CD14-positive monocyte (primary cell): ENCODE measurements around the gene MYO5C. TPM values are rescaled to one million over a fixed set of nuclear protein-coding genes. Genes with fewer than 3 reads are reported as not detected.

ENCODE experiments used
- DNase-seq, 3 donors: peaks; one replicate each; pipeline ENCODE4 v3.0.0-alpha.2; 2011 to 2022
- H2AFZ ChIP-seq: 2 replicates; pipeline ENCODE4 v1.6.0; 2012; ENCODE audit warnings: mild to moderate bottlenecking, low read depth, low read length, inconsistent platforms; ENCODE audit not compliant: insufficient read depth, poor library complexity, severe bottlenecking
- H3K27ac ChIP-seq, 2 donors: 1 replicate in 1 of 2; 2 replicates in 1 of 2; pipeline ENCODE4 v1.5.1; 2012 to 2013; ENCODE audit warnings: low read length in 2 of 2, control low read depth in 1 of 2, inconsistent platforms in 1 of 2, low read depth in 1 of 2, mild to moderate bottlenecking in 1 of 2
- H3K27me3 ChIP-seq, 2 donors: one replicate each; pipeline versions ENCODE4 v1.6.0 to v1.6.1; 2011 to 2013; ENCODE audit warnings: low read length in 2 of 2; ENCODE audit not compliant: control insufficient read depth in 2 of 2, insufficient read depth in 2 of 2
- H3K36me3 ChIP-seq, 2 donors: replicated peaks in 1 of 2; 1 replicate in 1 of 2; 2 replicates in 1 of 2; pipeline versions ENCODE4 v1.5.1 to v1.6.1; 2012 to 2013; ENCODE audit warnings: low read length in 2 of 2, control low read depth in 1 of 2, inconsistent platforms in 1 of 2, mild to moderate bottlenecking in 1 of 2; ENCODE audit not compliant: insufficient read depth in 2 of 2, control insufficient read depth in 1 of 2
- H3K4me1 ChIP-seq, 2 donors: 1 replicate in 1 of 2; 2 replicates in 1 of 2; pipeline versions ENCODE4 v1.5.1 to v1.6.1; 2012 to 2013; ENCODE audit warnings: low read length in 2 of 2, control low read depth in 1 of 2, inconsistent platforms in 1 of 2, mild to moderate bottlenecking in 1 of 2, moderate library complexity in 1 of 2; ENCODE audit not compliant: insufficient read depth in 2 of 2, control insufficient read depth in 1 of 2
- H3K4me2 ChIP-seq: replicated peaks from 2 replicates; pipeline ENCODE3; 2012; ENCODE audit warnings: low read length, moderate library complexity, mild to moderate bottlenecking; ENCODE audit not compliant: poor library complexity, severe bottlenecking; ENCODE audit errors: extremely low read depth
- H3K4me3 ChIP-seq, 3 experiments: fragments of 200-600 bp in 1 of 3; sonication (generic) in 1 of 3; replicated peaks in 1 of 3; 1 replicate in 2 of 3; 2 replicates in 1 of 3; pipeline ENCODE4 v1.5.1; 2011 to 2013; ENCODE audit warnings: low read length in 3 of 3, mild to moderate bottlenecking in 3 of 3, control low read depth in 2 of 3, low read depth in 2 of 3, inconsistent platforms in 1 of 3, moderate library complexity in 1 of 3
- H3K79me2 ChIP-seq: 2 replicates; pipeline ENCODE4 v1.6.0; 2012; ENCODE audit warnings: mild to moderate bottlenecking, control low read depth, inconsistent platforms, low read length, moderate library complexity; ENCODE audit not compliant: insufficient read depth
- H3K9ac ChIP-seq: 2 replicates; pipeline ENCODE4 v1.6.0; 2017; ENCODE audit warnings: low read length, mild to moderate bottlenecking; ENCODE audit not compliant: insufficient read depth, poor library complexity, severe bottlenecking
- H3K9me3 ChIP-seq, 2 donors: replicated peaks in 1 of 2; 1 replicate in 1 of 2; 2 replicates in 1 of 2; pipeline versions ENCODE4 v1.5.1 to v1.6.1; 2012 to 2013; ENCODE audit warnings: low read length in 2 of 2, control low read depth in 1 of 2; ENCODE audit not compliant: control insufficient read depth in 1 of 2, insufficient read depth in 1 of 2
- H4K20me1 ChIP-seq: 2 replicates; pipeline ENCODE4 v1.6.0; 2012; ENCODE audit warnings: mild to moderate bottlenecking, low read length, control low read depth, moderate library complexity; ENCODE audit not compliant: insufficient read depth
- H3K27ac Mint-ChIP-seq, 7 donors: one replicate each; pipeline ENCODE4 v1.8.0; 2020; ENCODE audit warnings: mild to moderate bottlenecking in 7 of 7, mixed read lengths in 7 of 7, moderate library complexity in 6 of 7, inconsistent platforms in 2 of 7
- H3K27me3 Mint-ChIP-seq, 3 donors: one replicate each; pipeline ENCODE4 v1.8.0; 2021 to 2022; ENCODE audit warnings: low read depth in 3 of 3, mild to moderate bottlenecking in 3 of 3, mixed read lengths in 3 of 3, moderate library complexity in 3 of 3, inconsistent platforms in 1 of 3
- H3K36me3 Mint-ChIP-seq, 2 donors: one replicate each; pipeline ENCODE4 v1.8.0; 2020; ENCODE audit warnings: mixed read lengths in 2 of 2, inconsistent platforms in 1 of 2, mild to moderate bottlenecking in 1 of 2
- H3K4me1 Mint-ChIP-seq: one replicate; pipeline ENCODE4 v1.8.0; 2020; ENCODE audit warnings: mild to moderate bottlenecking, mixed read lengths
- H3K4me3 Mint-ChIP-seq, 2 donors: one replicate each; pipeline ENCODE4 v1.8.0; 2020; ENCODE audit warnings: mild to moderate bottlenecking in 2 of 2, mixed read lengths in 2 of 2, moderate library complexity in 1 of 2
- H3K9me3 Mint-ChIP-seq, 7 donors: one replicate each; pipeline ENCODE4 v1.8.0; 2020 to 2022; ENCODE audit warnings: mixed read lengths in 7 of 7, mild to moderate bottlenecking in 6 of 7, moderate library complexity in 6 of 7, inconsistent platforms in 2 of 7
- WGBS: methylation state at CpG from one replicate; pipeline ENCODE4 v1.1.5; 2013; ENCODE audit warnings: missing lambda C conversion rate; ENCODE audit not compliant: insufficient coverage; 5-methylcytosine and 5-hydroxymethylcytosine counted together
- intact Hi-C, 2 donors: fragments of 100-400 bp; cut with micrococcal nuclease; formaldehyde crosslinking; loops; one replicate each; pipeline versions ENCODE4 v1.15.0 to v1.15.1; 2023
- polyA plus RNA-seq, 3 donors: library from polyadenylated mRNA; depleted of rRNA in 1 of 3; unstranded in 2 of 3; stranded (reverse) in 1 of 3; fragments of 300-500 nt in 2 of 3; fragments of >200 nt in 1 of 3; fragmentation: Illumina TruSeq in 2 of 3; gene quantifications; 1 replicate in 2 of 3; 2 replicates in 1 of 3; pipeline ENCODE4 v1.2.3, GENCODE V29; 2012 to 2021
- TF ChIP-seq, protein P1 (sequence below): fragments of 200-600 bp; IDR thresholded peaks from one replicate; pipeline ENCODE4 v1.8.0; 2022; ENCODE audit warnings: antibody characterized with exemption, mild to moderate bottlenecking

The MYO5C gene
- polyA plus RNA-seq, 3 donors: 0.20 TPM; not detected in 2

DNA sequence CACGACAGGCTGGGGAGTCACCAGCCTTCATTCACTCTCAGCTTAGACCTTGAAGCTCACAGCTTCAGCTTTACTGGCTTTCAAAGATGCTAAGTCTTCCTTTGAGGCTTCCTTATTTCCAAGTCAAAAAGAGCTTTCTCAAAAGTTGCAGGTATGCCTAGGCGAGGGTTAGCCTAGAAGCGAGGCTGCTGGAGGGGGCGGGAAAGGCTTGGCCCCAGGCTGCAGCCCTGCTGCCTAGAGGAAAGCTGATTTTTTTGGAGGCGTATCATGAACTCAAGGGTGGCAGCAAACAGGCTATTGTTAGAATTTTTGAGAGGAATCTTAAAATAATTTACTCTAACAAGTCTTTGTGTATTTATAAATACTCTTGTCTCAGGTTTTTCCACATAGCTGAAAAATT is 37.1 kb downstream of the MYO5C start:
- H3K27me3 Mint-ChIP-seq: peaks cover 0 to 3% (median 1%) of the 10 kb centered on the region in 3 donors
- no peaks in the 10 kb centered on the region for H3K9me3 ChIP-seq
- no peak overlapping the region for H3K4me3 Mint-ChIP-seq
- H3K27ac Mint-ChIP-seq: no peak overlapping the region
- peaks cover 22 to 31% of the 10 kb centered on the region in 2 donors for H3K4me1 ChIP-seq
- WGBS: 100% methylated on average over 4 of the region's 5 CpGs
- TF ChIP-seq, protein P1, sequence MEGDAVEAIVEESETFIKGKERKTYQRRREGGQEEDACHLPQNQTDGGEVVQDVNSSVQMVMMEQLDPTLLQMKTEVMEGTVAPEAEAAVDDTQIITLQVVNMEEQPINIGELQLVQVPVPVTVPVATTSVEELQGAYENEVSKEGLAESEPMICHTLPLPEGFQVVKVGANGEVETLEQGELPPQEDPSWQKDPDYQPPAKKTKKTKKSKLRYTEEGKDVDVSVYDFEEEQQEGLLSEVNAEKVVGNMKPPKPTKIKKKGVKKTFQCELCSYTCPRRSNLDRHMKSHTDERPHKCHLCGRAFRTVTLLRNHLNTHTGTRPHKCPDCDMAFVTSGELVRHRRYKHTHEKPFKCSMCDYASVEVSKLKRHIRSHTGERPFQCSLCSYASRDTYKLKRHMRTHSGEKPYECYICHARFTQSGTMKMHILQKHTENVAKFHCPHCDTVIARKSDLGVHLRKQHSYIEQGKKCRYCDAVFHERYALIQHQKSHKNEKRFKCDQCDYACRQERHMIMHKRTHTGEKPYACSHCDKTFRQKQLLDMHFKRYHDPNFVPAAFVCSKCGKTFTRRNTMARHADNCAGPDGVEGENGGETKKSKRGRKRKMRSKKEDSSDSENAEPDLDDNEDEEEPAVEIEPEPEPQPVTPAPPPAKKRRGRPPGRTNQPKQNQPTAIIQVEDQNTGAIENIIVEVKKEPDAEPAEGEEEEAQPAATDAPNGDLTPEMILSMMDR: no peak
- H2AFZ ChIP-seq: no peak overlapping the region
- H3K4me3 ChIP-seq: no peak overlapping the region
- H3K9me3 Mint-ChIP-seq: peaks cover 0 to 2% (median 0%) of the 10 kb centered on the region in 7 donors
- H3K9ac ChIP-seq: no peak overlapping the region
- H3K4me1 Mint-ChIP-seq: peaks cover 28% of the 10 kb centered on the region
- intact Hi-C loops: loop anchor here in 1 of 2 donors (5.0 kb wide), 1 partner anchor 479 kb away; no protein-coding TSS in a partner anchor
- no peak for DNase-seq
- H3K4me2 ChIP-seq: no peak overlapping the region
- no peaks in the 10 kb centered on the region for H3K36me3 ChIP-seq
- H3K79me2 ChIP-seq: no peaks in the 10 kb centered on the region
- no peaks in the 10 kb centered on the region for H3K27me3 ChIP-seq
- H3K36me3 Mint-ChIP-seq: no peaks in the 10 kb centered on the region
- no peak overlapping the region for H3K27ac ChIP-seq
- H4K20me1 ChIP-seq: no peaks in the 10 kb centered on the region

DNA sequence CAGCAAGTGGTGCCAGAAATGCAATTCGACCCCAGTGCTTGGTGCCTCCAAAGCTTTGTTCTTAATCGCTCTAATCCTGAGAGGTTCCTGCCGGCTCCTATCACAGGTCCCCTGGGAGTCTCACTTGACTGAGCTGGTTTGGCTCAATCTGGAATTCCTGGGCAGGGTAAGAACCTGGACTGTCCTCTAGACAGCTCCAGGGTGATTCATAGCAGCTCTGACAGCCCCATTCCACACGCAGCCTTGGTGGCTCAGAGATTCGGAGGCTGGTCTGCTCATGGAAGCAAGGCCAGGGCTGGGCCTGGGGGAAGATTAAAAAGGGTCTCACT is 37.9 kb downstream of the MYO5C start:
- TF ChIP-seq, protein P1: no peak
- Histone ChIP-seq H3K4me2 (no peak overlapping the region), H3K4me3 (no peak overlapping the region), H3K9ac (no peak overlapping the region), H3K9me3 (no peaks in the 10 kb centered on the region), H3K27me3 (no peaks in the 10 kb centered on the region), H2AFZ (no peak overlapping the region), H3K4me1 (peaks cover 25 to 36% of the 10 kb centered on the region in 2 donors), H3K79me2 (no peaks in the 10 kb centered on the region), H3K27ac (no peak overlapping the region), H3K36me3 (no peaks in the 10 kb centered on the region), H4K20me1 (no peaks in the 10 kb centered on the region)
- Mint-ChIP-seq H3K4me3 (no peak overlapping the region), H3K9me3 (peaks cover 0 to 2% (median 0%) of the 10 kb centered on the region in 7 donors), H3K4me1 (peaks cover 32% of the 10 kb centered on the region), H3K27me3 (peaks cover 0 to 4% (median 1%) of the 10 kb centered on the region in 3 donors), H3K36me3 (no peaks in the 10 kb centered on the region), H3K27ac (no peak overlapping the region)
- intact Hi-C loops: loop anchor here in 1 of 2 donors (5.0 kb wide), 1 partner anchor 480 kb away; no protein-coding TSS in a partner anchor
- no peak for DNase-seq
- WGBS: 99% methylated on average over 5 of the region's 5 CpGs
